ENCODE data around the gene TMEM109.
A peak's percentile ranks its signal among the peaks of the same experiment; 100 is the strongest.

TMEM109 gene

GRCh38 chr11:60928563-60929001, 14.6 kb downstream of the TMEM109 start:
- H3K36me3 ChIP-seq (ENCODE audit: control insufficient read depth in 2 of 2, insufficient read depth in 1 of 2, low read length in 2 of 2) = peaks cover 0 to 67% of the 10 kb centered on the region in 2 experiments; a peak in 1 of 3 replicates
- H3K27ac ChIP-seq (ENCODE audit: extremely low read depth, low read depth, low read length) = no peak overlapping the region
- H3K4me3 ChIP-seq (ENCODE audit: low read depth, low read length) = no peak overlapping the region
- H3K9me3 ChIP-seq (ENCODE audit: control insufficient read depth, insufficient read depth, low read depth, low read length) = no peaks in the 10 kb centered on the region
- H3K4me1 ChIP-seq (ENCODE audit: control insufficient read depth, insufficient read depth, low read length) = no peaks in the 10 kb centered on the region
- ChIA-PET CTCF (interaction anchor here (0.7 kb wide), 2 partner anchors 16 to 41 kb away, joined by 3 read pairs; no protein-coding TSS in a partner anchor), POLR2A (interaction anchor here (1.3 to 2.1 kb wide), 2 partner anchors 11 to 15 kb away, joined by 6 to 8 read pairs; partner anchors contain the start of gene TMEM109)
- TF ChIP-seq FEZF1 (tag by site-specific recombination; IDR thresholded peaks at IDR 0.05) (no peak), ELK4 (IDR thresholded peaks at IDR 0.05; ENCODE audit: borderline replicate concordance, low read depth, low read length) (no peak), ZNF221 (tag by site-specific recombination; IDR thresholded peaks at IDR 0.05; ENCODE audit: borderline replicate concordance) (no peak), ZNF513 (tag by site-specific recombination; IDR thresholded peaks at IDR 0.05) (no peak), ZNF488 (tag by site-specific recombination; IDR thresholded peaks at IDR 0.05) (no peak), PBX3 (CRISPR knock-in tag; IDR thresholded peaks at IDR 0.05) (no peak), ZNF18 (tag by site-specific recombination; IDR thresholded peaks at IDR 0.05) (no peak), OSR2 (tag by site-specific recombination; IDR thresholded peaks at IDR 0.05) (no peak), ZNF600 (tag by site-specific recombination; IDR thresholded peaks at IDR 0.05) (no peak), PRDM4 (tag by site-specific recombination; IDR thresholded peaks at IDR 0.05) (no peak), ZNF175 (tag by site-specific recombination; IDR thresholded peaks at IDR 0.05) (no peak)

- Histone ChIP-seq H3K4me3 (ENCODE audit: low read depth, low read length) (no peak overlapping the region), H3K4me1 (ENCODE audit: control insufficient read depth, insufficient read depth, low read length) (no peaks in the 10 kb centered on the region), H3K9me3 (ENCODE audit: control insufficient read depth, insufficient read depth, low read depth, low read length) (no peaks in the 10 kb centered on the region), H3K36me3 (ENCODE audit: control insufficient read depth in 2 of 2, insufficient read depth in 1 of 2, low read length in 2 of 2) (peaks cover 0 to 78% of the 10 kb centered on the region in 2 experiments; a peak in 1 of 3 replicates), H3K27ac (ENCODE audit: extremely low read depth, low read depth, low read length) (no peak overlapping the region)
- CTCF ChIA-PET = no interaction called here
- TF ChIP-seq ZNF600 (tag by site-specific recombination; IDR thresholded peaks at IDR 0.05) = no peak
- no peak for TF ChIP-seq ZNF214 (tag by site-specific recombination; IDR thresholded peaks at IDR 0.05; ENCODE audit: borderline replicate concordance)
- no peak for TF ChIP-seq ZNF174 (tag by site-specific recombination; IDR thresholded peaks at IDR 0.05)
- no peak for TF ChIP-seq KLF10 (tag by site-specific recombination; IDR thresholded peaks at IDR 0.05)
- TF ChIP-seq ZNF473 (tag by site-specific recombination; IDR thresholded peaks at IDR 0.05) = no peak
- no peak for TF ChIP-seq ZNF2 (tag by site-specific recombination; IDR thresholded peaks at IDR 0.05)
- TF ChIP-seq ZFP37 (tag by site-specific recombination; IDR thresholded peaks at IDR 0.05) = no peak
- peak; percentile 77 for TF ChIP-seq ZFHX2 (tag by site-specific recombination; conservative IDR thresholded peaks at IDR 0.05)
- no peak for TF ChIP-seq ZNF529 (tag by site-specific recombination; IDR thresholded peaks at IDR 0.05; ENCODE audit: insufficient replicate concordance)
- no peak for TF ChIP-seq ZNF558 (tag by site-specific recombination; IDR thresholded peaks at IDR 0.05)
- no peak for TF ChIP-seq ZNF302 (tag by site-specific recombination; IDR thresholded peaks at IDR 0.05; ENCODE audit: low read depth)
- TF ChIP-seq ZNF548 (tag by site-specific recombination; IDR thresholded peaks at IDR 0.05) = no peak
- TF ChIP-seq EGR2 (tag by site-specific recombination; IDR thresholded peaks at IDR 0.05; ENCODE audit: low read depth) = peak; percentile 81
- POLR2A ChIA-PET = interaction anchor here (1.3 to 2.1 kb wide), 2 partner anchors 10 to 16 kb away, joined by 6 to 8 read pairs; partner anchors contain the start of gene TMEM109
These were observed 15.8 kb downstream of the TMEM109 start for GRCh38 chr11:60929764-60930163.

All from HEK293 (cell line).